GM19395 (cell line): ENCODE results near the gene GNG7.
"Not testable (repeated sequence)": the region's sequence is repeated elsewhere in the genome, so short reads cannot be mapped to it uniquely, and the experiment has no call there.

Experiments
- ATAC-seq: cut with Tn5 transposase; IDR thresholded peaks from one replicate; pipeline ENCODE4 v1.9.1; 2021; ENCODE audit warnings: mild to moderate bottlenecking, moderate library complexity; ENCODE audit not compliant: unreplicated experiment

The GNG7 gene

DNA sequence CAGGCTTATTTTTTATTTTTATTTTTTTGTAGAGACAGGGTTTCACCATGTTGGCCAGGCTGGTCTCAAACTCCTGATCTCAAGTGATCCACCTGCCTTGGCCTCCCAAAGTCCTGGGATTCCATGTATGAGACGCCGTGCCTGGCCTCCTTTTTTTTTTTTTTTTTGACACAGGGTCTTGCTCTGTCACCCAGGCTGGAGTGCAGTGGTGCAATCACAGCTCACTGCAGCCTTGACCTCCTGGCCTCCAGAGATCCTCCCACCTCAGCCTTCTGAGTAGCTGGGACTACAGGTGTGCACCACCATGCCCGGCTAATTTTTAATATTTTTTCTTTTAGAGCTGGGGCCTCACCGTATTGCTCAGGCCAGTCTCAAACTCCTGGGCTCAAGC lies 159.4 kb downstream of the GNG7 start:
- not testable (repeated sequence) for ATAC-seq

DNA sequence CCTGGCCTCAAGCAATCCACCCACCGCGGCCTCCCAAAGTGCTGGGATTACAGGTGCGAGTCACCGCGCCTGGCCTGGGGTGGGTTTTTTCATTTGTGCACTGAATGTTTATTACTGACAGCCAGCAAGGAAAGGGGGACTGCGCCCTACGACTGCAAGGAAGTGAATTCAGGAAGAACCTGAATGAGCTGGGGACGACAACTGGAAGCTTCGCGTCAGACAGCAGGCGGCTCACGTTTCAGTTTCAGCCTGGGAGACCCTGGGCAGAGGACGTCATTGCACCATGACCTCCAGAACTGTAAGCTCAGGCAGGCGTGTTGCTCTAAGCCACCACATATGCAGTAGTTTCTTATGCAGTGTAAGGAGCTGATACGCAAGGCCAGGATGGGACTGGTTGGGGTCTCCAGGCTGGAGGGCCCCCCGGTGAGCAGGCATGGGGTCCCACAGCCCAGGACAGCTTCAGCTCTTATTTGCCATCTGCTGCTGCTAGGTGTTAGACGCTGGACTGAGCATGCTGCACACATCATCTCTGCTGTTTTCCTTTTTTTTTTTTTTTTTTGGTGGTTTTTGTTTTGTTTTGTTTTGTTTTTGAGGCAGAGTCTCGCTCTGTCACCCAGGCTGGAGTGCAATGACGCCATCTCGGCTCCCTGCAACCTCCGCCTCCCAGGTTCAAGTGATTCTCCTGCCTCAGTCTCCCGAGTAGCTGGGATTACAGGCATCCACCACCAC lies 160.0 kb downstream of the GNG7 start:
- ATAC-seq, result no peak

DNA sequence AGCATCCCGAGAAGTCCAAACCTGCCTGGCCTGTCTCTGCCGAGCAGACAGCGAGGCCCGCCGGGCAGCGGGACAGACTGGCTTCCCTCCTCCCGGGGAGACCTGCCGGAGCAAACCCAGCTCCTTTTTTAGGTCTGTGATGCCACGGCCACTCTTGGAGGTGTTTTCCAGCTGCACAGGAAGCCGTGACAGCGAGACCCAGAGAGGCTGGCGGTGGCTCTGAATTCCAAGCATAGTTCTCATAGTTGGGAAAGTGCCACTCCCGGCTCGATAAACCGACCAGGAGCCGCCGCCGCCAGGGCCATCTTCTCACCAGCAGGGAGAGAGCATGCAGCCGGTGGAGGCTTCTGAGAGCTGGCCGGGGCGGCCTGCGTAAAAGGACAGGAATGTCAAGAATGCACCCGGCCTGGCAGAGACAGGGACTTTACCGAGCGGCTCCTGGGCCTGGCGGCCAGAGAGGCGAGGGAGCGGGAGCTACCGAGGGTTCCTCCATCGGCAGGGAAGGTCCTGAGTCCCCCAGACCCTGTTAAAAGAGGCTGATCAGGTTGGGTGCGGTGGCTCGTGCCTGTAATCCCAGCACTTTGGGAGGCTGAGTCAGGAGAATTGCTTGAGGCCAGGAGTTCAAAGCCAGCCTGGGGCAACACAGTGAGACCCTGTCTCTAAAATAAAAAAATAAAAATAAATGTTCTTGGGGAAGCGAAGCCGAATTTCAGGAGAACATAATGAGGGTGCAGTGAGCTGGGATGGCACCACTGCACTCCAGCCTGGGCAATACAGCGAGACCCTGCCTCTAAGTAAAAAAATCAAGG lies 161.6 kb downstream of the GNG7 start:
- ATAC-seq, result no peak

DNA sequence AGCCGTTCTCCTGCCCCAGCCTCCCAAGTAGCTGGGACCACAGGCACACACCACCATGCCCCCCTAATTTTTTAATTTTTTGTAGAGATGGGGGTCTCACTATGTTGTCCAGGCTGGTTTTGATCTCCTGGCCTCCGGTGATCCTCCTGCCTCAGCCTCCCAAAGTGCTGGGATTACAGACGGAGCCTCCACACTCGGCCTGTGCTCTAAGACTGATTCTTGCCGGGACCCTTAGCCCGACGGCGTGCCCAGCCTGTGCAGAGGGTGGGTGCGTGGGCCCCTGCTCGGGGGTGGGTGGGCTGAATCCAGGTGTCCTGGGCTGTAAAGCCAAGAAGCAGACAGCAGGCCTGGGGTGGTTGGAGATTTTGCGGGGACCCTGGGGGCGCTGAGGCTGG lies 162.2 kb downstream of the GNG7 start:
- ATAC-seq, result no peak

DNA sequence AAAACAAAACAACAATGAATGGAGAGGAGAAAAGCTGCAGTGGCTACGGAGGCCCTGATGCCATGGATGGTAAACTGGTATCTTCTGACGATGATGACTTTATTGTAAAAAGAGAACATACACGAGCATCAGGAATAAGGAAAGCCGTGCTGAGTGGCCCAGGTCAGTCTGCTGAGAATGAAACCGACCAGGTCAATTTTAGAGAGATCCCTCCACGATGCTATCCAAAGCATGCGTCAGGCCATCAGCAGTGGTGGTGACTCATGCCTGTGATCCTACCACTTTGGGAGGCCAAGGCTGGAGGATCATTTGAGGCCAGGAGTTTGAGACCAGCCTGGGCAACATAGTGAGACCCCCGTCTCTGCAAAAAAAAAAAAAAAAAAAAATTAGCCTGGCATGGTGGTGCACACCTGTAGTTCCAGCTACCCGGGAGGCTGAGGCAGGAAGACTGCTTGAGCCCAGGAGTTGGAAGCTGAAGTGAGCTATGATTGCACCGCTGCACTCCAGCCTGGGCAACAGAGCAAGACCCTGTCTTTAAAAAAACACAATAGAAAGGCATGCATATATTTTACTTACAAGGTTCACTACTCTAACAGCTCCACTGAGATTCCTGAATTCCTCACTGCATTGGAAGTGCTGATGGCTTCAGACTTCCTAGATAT lies 164.3 kb downstream of the GNG7 start:
- ATAC-seq, result no peak

DNA sequence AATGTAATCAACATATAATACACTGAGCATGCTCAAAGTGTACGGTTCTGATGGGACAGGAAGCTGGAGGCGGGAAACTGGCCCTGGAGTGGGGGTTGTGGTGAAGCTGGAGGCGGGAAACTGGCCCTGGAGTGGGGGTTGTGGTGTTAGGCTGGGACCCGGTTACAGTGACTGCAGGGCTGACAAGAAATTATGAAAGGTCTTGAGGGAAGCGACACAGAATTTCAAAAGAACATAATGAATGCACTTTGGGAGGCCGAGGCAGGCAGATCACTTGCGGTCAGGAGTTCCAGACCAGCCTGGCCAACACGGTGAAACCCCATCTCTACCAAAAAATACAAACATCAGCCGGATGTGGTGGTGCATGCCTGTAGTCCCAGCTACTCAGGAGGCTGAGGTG lies 164.9 kb downstream of the GNG7 start:
- not testable (repeated sequence) for ATAC-seq

DNA sequence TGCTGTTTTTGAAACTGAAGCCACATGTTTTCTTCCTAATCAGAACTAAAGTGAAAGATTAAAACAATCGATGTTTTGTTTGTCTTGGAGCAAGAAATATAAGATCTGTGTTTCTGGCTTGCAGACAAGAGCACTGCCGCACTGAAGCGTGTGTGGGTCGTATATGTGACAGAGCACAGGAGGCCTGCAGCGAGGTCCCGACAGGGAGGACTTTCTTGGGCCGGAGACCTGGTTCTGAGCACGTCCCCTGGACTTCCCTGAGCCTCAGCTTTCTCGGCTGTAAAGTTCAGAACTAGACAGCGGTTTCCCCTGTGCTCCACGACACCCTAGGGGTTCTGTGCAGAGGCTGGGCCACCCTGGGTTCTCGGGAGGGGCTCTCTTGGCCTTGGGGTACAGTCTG lies 166.0 kb downstream of the GNG7 start:
- no peak for ATAC-seq

DNA sequence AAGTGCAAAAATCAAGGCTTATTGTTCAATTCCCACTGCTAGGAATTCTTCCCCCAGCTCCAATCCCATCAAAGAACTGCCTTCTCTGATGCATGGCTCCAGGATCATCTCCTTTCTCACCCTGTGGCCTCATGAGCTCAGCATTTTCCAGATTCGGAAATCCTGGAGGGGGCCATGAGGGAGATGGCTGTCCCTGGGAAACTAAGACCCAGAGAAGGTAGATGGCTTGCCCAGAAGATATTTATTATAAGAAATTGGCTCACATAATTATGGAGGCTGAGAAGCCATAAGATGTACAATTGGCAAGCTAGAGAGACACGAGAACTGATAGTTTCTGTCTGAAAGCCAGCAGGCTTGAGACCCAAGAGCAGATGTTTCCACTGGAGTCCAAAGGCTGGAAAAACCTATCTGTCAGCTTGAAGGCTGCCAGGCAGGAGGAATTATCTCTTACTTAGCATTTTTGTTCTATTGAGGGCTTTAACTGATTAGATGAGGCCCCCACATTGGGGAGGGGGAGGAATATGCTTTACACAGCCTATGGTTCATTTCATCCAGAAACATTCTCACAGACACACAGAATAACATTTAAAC lies 168.0 kb downstream of the GNG7 start:
- no peak for ATAC-seq

DNA sequence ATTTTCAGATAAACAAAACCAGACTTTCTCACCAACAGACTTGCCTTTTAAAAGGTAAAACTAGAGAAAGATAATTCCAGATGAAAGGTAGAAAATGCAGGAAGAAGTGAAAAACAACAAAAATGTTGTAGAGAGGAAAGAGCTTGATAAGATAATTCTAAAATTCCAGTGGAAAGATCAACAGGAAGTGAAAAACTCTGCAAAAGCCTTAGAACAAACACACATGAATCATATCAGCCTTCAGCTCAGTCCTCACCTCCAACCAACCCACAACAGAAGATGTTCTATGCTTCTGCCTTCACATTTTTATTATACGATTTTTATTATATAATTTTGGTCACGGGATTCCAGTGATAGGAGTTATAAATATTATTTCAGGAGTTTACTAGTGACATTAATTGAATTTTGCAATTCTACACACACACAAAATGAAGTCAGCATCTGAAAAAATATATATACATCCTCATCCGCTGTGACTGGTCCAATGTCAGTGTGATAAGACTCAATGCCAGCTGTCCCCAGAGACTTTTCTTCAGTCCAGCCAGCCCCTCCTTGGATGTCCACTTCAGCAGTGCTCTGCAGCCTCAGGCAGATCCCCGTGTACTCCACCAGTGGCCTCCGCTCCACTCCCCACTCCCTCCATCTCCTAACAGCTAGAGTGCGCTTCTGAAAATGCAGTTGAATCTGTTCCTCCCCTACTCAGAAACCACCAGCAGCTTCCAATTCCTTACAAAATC lies 168.6 kb downstream of the GNG7 start:
- ATAC-seq, result no peak

DNA sequence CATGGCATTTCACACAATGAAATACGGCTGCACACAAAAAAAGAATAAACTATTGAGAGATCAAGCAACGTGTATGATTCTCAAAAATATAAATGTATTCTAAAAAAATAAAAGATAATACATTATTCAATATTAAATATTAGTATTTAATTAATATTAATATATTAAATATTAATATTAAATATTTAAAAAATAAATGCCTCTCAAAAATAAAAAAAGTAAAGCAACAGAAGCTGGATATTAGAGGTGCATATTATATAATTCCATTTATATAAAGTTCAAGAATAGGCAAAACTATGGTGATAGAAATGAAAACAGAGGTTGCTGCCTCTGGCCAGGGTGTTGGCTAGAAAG lies 169.4 kb downstream of the GNG7 start:
- ATAC-seq, result no peak

DNA sequence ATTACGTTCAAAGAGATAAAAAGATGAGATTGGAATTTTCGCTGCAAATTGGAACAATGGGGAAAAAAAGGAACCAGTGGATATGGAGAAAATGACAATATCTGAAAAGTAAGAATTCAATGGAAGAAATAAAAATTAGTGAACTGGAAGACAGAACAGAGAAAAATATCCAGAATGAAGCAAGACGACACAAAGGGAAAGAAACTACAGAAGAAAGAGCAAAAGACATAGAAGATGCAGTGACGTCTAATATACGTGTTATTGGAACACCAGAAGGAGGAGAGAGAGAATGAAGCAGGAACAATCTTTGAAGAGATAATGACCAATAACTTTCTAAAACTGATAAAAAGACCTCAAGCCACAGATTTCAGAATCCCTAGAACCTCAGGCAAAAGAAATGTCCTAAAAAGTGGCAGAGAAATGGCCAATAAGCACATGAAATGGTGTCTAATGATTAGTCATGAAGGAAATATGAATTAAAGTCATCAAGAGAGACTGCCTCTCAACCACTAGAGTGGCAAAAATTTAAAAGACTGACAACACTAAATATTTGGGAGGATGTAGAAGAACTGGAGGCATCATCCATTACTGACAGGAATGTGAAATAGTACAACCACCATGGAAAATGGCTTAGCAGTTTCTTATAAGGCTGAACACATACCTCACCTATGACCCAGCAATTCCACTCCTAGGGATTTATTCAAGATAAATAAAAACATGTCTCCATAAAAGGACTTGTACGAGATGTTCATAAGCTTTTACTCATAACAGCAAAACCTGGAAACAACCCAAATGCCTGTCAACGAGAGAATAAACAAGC lies 170.0 kb downstream of the GNG7 start:
- no peak for ATAC-seq

DNA sequence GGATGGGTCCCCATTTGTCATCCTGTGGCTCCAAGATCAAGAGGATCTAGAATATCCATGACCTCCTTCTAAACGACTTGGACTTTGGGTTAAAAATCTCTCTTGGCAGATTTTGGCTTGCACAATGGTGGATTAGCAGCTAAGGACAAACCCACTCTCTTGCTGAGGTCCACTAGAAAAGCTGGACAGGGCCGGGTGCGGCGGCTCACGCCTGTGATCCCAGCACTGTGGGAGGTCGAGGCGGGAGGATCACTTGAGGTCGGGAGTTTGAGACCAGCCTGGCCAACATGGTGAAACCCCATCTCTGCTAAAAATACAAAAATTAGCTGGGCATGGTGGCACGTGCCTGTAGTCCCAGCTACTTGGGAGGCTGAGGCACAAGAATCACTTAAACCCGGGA lies 172.6 kb downstream of the GNG7 start:
- ATAC-seq, result not testable (repeated sequence)

DNA sequence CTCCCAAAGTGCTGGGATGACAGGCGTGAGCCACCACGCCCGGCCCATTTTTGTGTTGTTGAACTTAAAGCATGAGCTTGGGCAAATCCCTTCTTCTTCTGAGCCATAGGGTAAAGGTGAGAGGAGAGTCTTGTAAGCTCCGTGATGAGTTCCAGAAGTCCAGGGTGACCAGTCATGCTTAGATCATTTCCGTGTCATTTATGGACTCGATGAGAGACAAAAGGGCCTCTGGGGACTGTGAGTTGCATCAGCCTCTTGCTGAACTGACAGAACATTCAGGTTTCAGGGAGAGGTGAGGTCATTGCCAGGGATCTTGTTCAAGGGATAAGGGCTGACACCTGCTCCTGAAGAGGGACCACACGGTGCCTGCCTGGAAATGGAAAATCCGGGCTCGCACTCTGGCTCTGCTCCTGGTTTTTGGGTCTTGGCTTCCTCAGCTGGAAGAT lies 173.0 kb downstream of the GNG7 start:
- no peak for ATAC-seq

DNA sequence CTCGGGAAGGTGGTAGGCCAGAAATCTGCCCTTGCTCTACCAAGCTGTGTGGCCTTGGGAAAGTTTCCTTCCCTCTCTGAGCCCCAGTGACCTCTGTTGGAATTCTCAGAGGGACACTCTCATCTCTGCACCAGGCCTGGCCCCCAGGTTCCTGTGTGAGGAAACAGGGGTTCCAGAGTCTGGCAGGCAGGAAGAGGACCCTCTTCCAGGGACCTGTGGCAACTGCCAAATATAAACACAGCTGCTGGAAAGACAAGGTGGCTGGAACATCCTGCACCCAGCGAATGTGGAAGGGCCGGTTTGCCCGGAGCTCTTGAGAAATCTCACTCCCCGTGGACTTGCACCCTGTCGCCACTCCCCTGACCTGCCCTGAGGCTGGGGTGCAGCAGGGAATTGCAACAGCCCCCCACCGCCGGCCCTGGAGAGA lies 173.8 kb downstream of the GNG7 start:
- no peak for ATAC-seq

DNA sequence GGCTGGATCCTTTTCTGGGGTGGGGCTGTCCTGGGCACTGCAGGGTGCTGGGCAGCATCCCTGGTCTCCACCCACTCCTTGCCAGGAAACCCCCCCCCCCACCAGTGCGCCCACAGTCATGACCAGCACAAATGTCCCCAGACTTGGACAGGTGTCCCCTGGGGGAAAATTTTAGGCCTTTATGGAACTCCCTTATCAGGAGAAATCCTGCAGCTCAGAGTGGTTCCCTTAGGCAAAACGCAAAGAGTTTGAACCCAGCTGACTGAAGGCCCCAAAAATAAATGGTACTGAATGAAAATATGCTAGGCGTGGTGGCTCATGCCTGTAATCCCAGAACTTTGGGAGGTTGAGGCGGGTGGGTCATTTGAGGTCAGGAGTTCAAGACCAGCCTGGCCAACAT lies 174.8 kb downstream of the GNG7 start:
- ATAC-seq, result no peak

DNA sequence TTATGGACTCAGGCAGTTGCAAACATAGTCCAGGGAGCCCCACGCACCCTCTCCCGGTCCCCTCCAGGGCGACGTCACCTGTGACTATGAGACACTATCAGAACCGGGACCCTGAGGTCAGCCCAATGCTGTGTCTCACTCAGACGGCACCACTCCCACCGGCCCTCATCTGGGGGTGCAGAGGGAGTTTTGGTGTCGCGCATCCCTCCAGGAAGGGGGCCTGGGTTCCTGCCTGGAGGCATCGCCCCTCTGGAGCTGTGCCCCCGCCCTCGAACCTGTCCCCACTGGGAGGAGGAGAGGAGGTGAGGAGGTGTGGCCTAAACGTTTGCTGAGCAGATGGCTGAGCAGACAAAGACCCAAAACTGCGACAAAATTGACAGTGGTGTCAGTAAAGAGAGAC lies 175.3 kb downstream of the GNG7 start:
- ATAC-seq, result no peak

DNA sequence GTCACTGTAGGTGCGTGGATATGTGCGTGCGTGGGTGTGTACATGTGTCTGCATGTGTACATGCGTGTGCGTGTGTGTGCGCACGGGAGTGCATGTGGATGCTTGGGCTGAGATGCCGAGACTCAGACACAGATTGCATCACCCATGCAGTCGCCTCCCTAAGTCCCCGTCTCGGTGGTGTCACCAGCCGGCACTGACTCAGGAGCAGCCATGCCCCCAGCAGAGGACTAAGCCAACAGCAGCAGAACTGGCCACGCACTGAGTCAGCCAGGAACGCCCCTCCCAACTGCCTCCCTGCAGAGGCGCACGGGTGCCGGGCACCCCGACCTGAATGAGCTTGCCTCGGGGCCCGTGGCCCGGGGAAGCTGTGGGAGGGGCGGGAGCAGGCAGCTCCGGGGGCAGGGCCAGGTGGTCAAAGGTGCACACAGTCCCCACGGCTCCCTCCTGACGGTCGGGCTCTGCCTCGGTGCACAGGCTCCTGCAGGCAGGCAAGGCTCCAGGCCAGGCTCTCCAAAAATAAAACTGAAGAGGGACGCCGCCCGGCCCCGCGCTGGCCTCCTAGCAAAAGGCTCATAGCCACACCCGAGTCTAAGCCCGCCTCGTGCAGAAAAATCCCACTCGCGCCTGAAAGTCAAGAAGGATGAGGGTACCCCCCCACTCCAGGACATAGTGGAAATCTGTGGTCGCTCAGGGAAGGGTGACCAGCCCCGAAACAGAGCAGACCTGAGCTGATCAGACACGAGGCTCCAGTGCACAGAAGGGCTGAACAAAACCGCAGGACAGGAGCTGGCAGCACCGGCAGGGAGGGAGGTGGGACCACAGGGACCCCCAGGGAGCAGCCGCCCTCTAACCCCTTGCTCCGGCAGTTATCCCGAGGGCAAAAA lies 177.4 kb downstream of the GNG7 start:
- ATAC-seq, result no peak

DNA sequence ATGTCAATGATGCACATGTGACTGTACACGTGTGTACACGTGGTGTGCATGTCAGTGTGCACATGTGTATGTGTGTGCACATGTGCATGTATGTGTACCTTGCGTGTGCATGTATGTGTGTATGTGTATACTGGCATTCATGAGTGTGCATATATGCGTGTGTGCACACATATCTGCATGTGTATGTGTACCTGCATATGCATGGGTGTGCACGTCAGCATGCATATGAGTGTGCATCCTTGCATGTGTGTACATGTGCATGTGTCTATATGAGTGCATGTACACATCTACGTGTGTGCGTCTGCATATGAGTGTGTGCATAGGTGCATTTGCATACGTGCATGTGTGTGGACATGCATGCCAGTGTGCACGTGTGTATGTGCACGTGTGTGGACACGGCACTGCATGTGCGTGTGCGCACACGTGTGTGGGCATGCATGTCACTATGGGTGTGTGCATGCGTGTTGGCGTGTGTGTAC lies 178.1 kb downstream of the GNG7 start:
- no peak for ATAC-seq
